H9 (cell line): ENCODE data around the gene ENGASE. TPM values are rescaled to one million over a fixed set of nuclear protein-coding genes. Genes with fewer than 3 reads are reported as not detected.

Experiments used
- DNase-seq: peaks from one replicate; pipeline ENCODE4 v3.0.0-alpha.2; 2017
- H2AFZ ChIP-seq: one replicate; pipeline ENCODE4 v1.6.1; 2013; ENCODE audit warnings: mild to moderate bottlenecking, low read length, control low read depth, moderate library complexity
- H2AK5ac ChIP-seq: 2 replicates; pipeline ENCODE4 v1.6.1; 2013; ENCODE audit warnings: low read length, control low read depth, mixed read lengths; ENCODE audit not compliant: insufficient read length
- H2BK120ac ChIP-seq: one replicate; pipeline ENCODE4 v1.6.1; 2013; ENCODE audit warnings: low read depth, mild to moderate bottlenecking, low read length, control low read depth, inconsistent platforms; ENCODE audit not compliant: poor library complexity, severe bottlenecking
- H2BK12ac ChIP-seq: 2 replicates; pipeline ENCODE4 v1.6.1; 2013; ENCODE audit warnings: low read length, control low read depth, mixed read lengths, low read depth; ENCODE audit not compliant: insufficient read length
- H2BK15ac ChIP-seq: 2 replicates; pipeline ENCODE4 v1.6.1; 2013; ENCODE audit warnings: low read depth, low read length, control low read depth
- H2BK20ac ChIP-seq: one replicate; pipeline ENCODE4 v1.6.1; 2013; ENCODE audit warnings: low read depth, mild to moderate bottlenecking, low read length, control low read depth, inconsistent platforms; ENCODE audit not compliant: poor library complexity, severe bottlenecking
- H2BK5ac ChIP-seq: 2 replicates; pipeline ENCODE4 v1.6.1; 2013; ENCODE audit warnings: low read length, control low read depth, mixed read lengths; ENCODE audit not compliant: insufficient read length
- H3K14ac ChIP-seq: 2 replicates; pipeline ENCODE4 v1.6.1; 2013; ENCODE audit warnings: low read length, control low read depth; ENCODE audit not compliant: insufficient read depth
- H3K18ac ChIP-seq: 2 replicates; pipeline ENCODE4 v1.6.1; 2013; ENCODE audit warnings: low read depth, mild to moderate bottlenecking, mixed read lengths, low read length, control low read depth; ENCODE audit not compliant: insufficient read length
- H3K23ac ChIP-seq: 2 replicates; pipeline ENCODE4 v1.6.1; 2013; ENCODE audit warnings: low read length, control low read depth, mixed read lengths, low read depth; ENCODE audit not compliant: insufficient read length
- H3K23me2 ChIP-seq: 2 replicates; pipeline ENCODE4 v1.6.1; 2013; ENCODE audit warnings: low read depth, mild to moderate bottlenecking, mixed read lengths, low read length, control low read depth; ENCODE audit not compliant: insufficient read length, poor library complexity, severe bottlenecking
- H3K27ac ChIP-seq: 2 replicates; pipeline ENCODE4 v1.5.1; 2013; ENCODE audit warnings: low read length, control low read depth, mixed read lengths, low read depth; ENCODE audit not compliant: insufficient read length
- H3K27me3 ChIP-seq: 2 replicates; pipeline ENCODE4 v1.6.1; 2013; ENCODE audit warnings: low read length, control low read depth, inconsistent platforms; ENCODE audit not compliant: insufficient read depth
- H3K4ac ChIP-seq: 2 replicates; pipeline ENCODE4 v1.6.1; 2013; ENCODE audit warnings: low read depth, mild to moderate bottlenecking, control low read depth, inconsistent platforms, low read length, moderate library complexity
- H3K4me1 ChIP-seq: 2 replicates; pipeline ENCODE4 v1.6.1; 2013; ENCODE audit warnings: low read length, control low read depth, inconsistent platforms; ENCODE audit not compliant: insufficient read depth
- H3K4me2 ChIP-seq: 2 replicates; pipeline ENCODE4 v1.6.1; 2013; ENCODE audit warnings: low read length, control low read depth, mixed read lengths; ENCODE audit not compliant: insufficient read length, insufficient read depth
- H3K56ac ChIP-seq: 2 replicates; pipeline ENCODE4 v1.6.1; 2013; ENCODE audit warnings: low read depth, mild to moderate bottlenecking, mixed read lengths, low read length, control low read depth; ENCODE audit not compliant: insufficient read length
- H3K79me1 ChIP-seq: 2 replicates; pipeline ENCODE4 v1.6.1; 2013; ENCODE audit warnings: low read depth, mild to moderate bottlenecking, moderate library complexity, low read length, control low read depth, inconsistent platforms; ENCODE audit not compliant: insufficient read depth, poor library complexity, severe bottlenecking
- H3K79me2 ChIP-seq: 2 replicates; pipeline ENCODE4 v1.6.1; 2013; ENCODE audit warnings: low read length, control low read depth, inconsistent platforms; ENCODE audit not compliant: insufficient read depth
- H3K9ac ChIP-seq: 2 replicates; pipeline ENCODE4 v1.6.1; 2013; ENCODE audit warnings: low read length, control low read depth, mixed read lengths; ENCODE audit not compliant: insufficient read length; ENCODE audit errors: extremely low read depth
- H3K9me3 ChIP-seq: one replicate; pipeline ENCODE4 v1.6.1; 2013; ENCODE audit warnings: low read depth, low read length, inconsistent platforms; ENCODE audit not compliant: control insufficient read depth
- H3T11ph ChIP-seq: one replicate; pipeline ENCODE4 v1.6.1; 2013; ENCODE audit warnings: mild to moderate bottlenecking, low read length, control low read depth, inconsistent platforms
- H4K20me1 ChIP-seq: one replicate; pipeline ENCODE4 v1.6.1; 2013; ENCODE audit not compliant: control insufficient read depth, insufficient read length, insufficient read depth
- H4K5ac ChIP-seq: 2 replicates; pipeline ENCODE4 v1.6.1; 2013; ENCODE audit warnings: low read depth, mild to moderate bottlenecking, mixed read lengths, low read length, control low read depth; ENCODE audit not compliant: insufficient read length
- H4K8ac ChIP-seq: replicated peaks from 2 replicates; pipeline ENCODE4 v1.6.1; 2013; ENCODE audit warnings: low read length, control low read depth, mixed read lengths, low read depth; ENCODE audit not compliant: insufficient read length
- H4K91ac ChIP-seq: 2 replicates; pipeline ENCODE4 v1.6.1; 2013; ENCODE audit warnings: low read depth, mild to moderate bottlenecking, moderate library complexity, mixed read lengths, low read length, control low read depth; ENCODE audit not compliant: insufficient read length
- H3K27ac Mint-ChIP-seq, 3 experiments: 2 replicates in 2 of 3; 3 replicates in 1 of 3; pipeline ENCODE4 v1.8.0; 2020 to 2021; ENCODE audit warnings: mixed read lengths in 3 of 3, mild to moderate bottlenecking in 1 of 3, moderate library complexity in 1 of 3
- H3K27me3 Mint-ChIP-seq: 2 replicates; pipeline ENCODE4 v1.8.0; 2021; ENCODE audit warnings: low read depth, mild to moderate bottlenecking, moderate library complexity, mixed read lengths
- H3K36me3 Mint-ChIP-seq, 3 experiments: 2 replicates in 2 of 3; 3 replicates in 1 of 3; pipeline ENCODE4 v1.8.0; 2020 to 2021; ENCODE audit warnings: low read depth in 3 of 3, mixed read lengths in 3 of 3; ENCODE audit not compliant: insufficient read depth in 1 of 3
- H3K4me1 Mint-ChIP-seq, 2 experiments: 2 replicates each; pipeline ENCODE4 v1.8.0; 2020; ENCODE audit warnings: mixed read lengths in 2 of 2
- H3K4me3 Mint-ChIP-seq, 2 experiments: 2 replicates in 1 of 2; 3 replicates in 1 of 2; pipeline ENCODE4 v1.8.0; 2020 to 2021; ENCODE audit warnings: mild to moderate bottlenecking in 2 of 2, mixed read lengths in 2 of 2, moderate library complexity in 1 of 2
- H3K9me3 Mint-ChIP-seq, 2 experiments: 2 replicates in 1 of 2; 3 replicates in 1 of 2; pipeline ENCODE4 v1.8.0; 2020; ENCODE audit warnings: mild to moderate bottlenecking in 2 of 2, mixed read lengths in 2 of 2, moderate library complexity in 1 of 2
- CTCF ChIP-seq: fragments of 200-600 bp; sonication (generic); conservative IDR thresholded peaks from 3 replicates; pipeline ENCODE4 v1.8.0; 2021; ENCODE audit warnings: antibody characterized with exemption, mild to moderate bottlenecking
- WGBS: extraction: QIAGEN DNeasy Blood & Tissue Kit; methylation state at CpG from one replicate; pipeline ENCODE4 v1.1.7; 2013; ENCODE audit warnings: missing lambda C conversion rate, low lambda C conversion rate, mixed read lengths; ENCODE audit not compliant: insufficient read length; ENCODE audit errors: extremely low coverage; 5-methylcytosine and 5-hydroxymethylcytosine counted together
- total RNA-seq: library from RNA; stranded (reverse); gene quantifications from 2 replicates; pipeline ENCODE4 v1.2.1, GENCODE V29; 2021

The ENGASE gene
- total RNA-seq, 1 experiment from 2014 or later, result 20.6 TPM

- no peak for TF ChIP-seq CTCF
- Histone ChIP-seq H3K14ac (no peak overlapping the region), H3K4ac (no peak overlapping the region), H2BK20ac (no peak overlapping the region), H2BK120ac (no peak overlapping the region), H3K27me3 (no peaks in the 10 kb centered on the region), H2BK15ac (no peak overlapping the region), H3K4me2 (no peak overlapping the region), H3K9me3 (no peaks in the 10 kb centered on the region), H2AK5ac (no peak overlapping the region), H3K4me1 (no peaks in the 10 kb centered on the region), H4K8ac (no peak overlapping the region), H3K79me1 (no peaks in the 10 kb centered on the region), H4K91ac (no peak overlapping the region), H4K20me1 (no peaks in the 10 kb centered on the region), H3K18ac (no peak overlapping the region), H3K23ac (no peak overlapping the region), H3K79me2 (no peaks in the 10 kb centered on the region), H2BK5ac (no peak overlapping the region), H3T11ph (no peak overlapping the region), H3K27ac (no peak overlapping the region), H2AFZ (no peak overlapping the region), H3K56ac (no peak overlapping the region), H3K23me2 (no peaks in the 10 kb centered on the region), H3K9ac (no peak overlapping the region), H2BK12ac (no peak overlapping the region), H4K5ac (no peak overlapping the region)
- Mint-ChIP-seq H3K9me3 (peaks cover 31 to 33% of the 10 kb centered on the region in 2 experiments), H3K27me3 (peaks cover 57% of the 10 kb centered on the region), H3K36me3 (peaks cover 0 to 4% (median 3%) of the 10 kb centered on the region in 3 experiments; a peak in 3 of 7 replicates), H3K27ac (no peak overlapping the region), H3K4me3 (no peak overlapping the region), H3K4me1 (no peaks in the 10 kb centered on the region)
- DNase-seq, result no peak
- WGBS, result no CpG with 5 or more reads among the region's 2 CpGs
Observed at GRCh38 chr17:79053251-79053925, 21.2 kb upstream of the ENGASE start.
